GM18951 (cell line): ENCODE results near the gene LRIG2.
"Not testable (repeated sequence)": the region's sequence is repeated elsewhere in the genome, so short reads cannot be mapped to it uniquely, and the experiment has no call there.

Source experiments
- POLR2A ChIP-seq: IDR thresholded peaks from 4 replicates; pipeline ENCODE4 v1.6.1; 2011; ENCODE audit warnings: mild to moderate bottlenecking; ENCODE audit not compliant: insufficient read length, insufficient read depth; ENCODE audit errors: extremely low read depth
- in situ Hi-C: fragments of 300-500 bp; cut with MboI; formaldehyde crosslinking; loops from one replicate; pipeline ENCODE4 v1.12.0; 2022; ENCODE audit warnings: low sequenced_read_pairs, mixed read lengths, inconsistent platforms; ENCODE audit not compliant: unreplicated experiment

The LRIG2 gene

GRCh38 chr1:113072757-113073478 is at the start of gene LRIG2:
TSS of gene LRIG2 (plus strand) at chr1:113073198. CDS start at chr1:113073407, 209 bp downstream.
- TF ChIP-seq POLR2A, result peak; percentile 97
- in situ Hi-C loops, result no loop called here

GRCh38 chr1:113023316-113023715 is 49.7 kb upstream of the LRIG2 start:
- in situ Hi-C loops, result not testable (repeated sequence)

- in situ Hi-C loops, result loop anchor here (25.0 kb wide), 1 partner anchor 315 kb away; the partner anchor contains the start of genes PPM1J and RHOC
- TF ChIP-seq POLR2A, result no peak
These were observed 46.0 kb upstream of the LRIG2 start for GRCh38 chr1:113027007-113027406.

- in situ Hi-C loops, result loop anchor here (25.0 kb wide), 1 partner anchor 315 kb away; the partner anchor contains the start of genes PPM1J and RHOC
- TF ChIP-seq POLR2A, result no peak
These were observed 45.5 kb upstream of the LRIG2 start for GRCh38 chr1:113027449-113027848.

- in situ Hi-C loops, result loop anchor here (25.0 kb wide), 1 partner anchor 318 kb away; the partner anchor contains the start of genes PPM1J and RHOC
- TF ChIP-seq POLR2A, result no peak
These were observed 43.2 kb upstream of the LRIG2 start for GRCh38 chr1:113029822-113030221.

GRCh38 chr1:113031171-113031933 is 41.6 kb upstream of the LRIG2 start:
- in situ Hi-C loops, result loop anchor here (25.0 kb wide), 1 partner anchor 319 kb away; the partner anchor contains the start of genes PPM1J and RHOC
- no peak for TF ChIP-seq POLR2A

GRCh38 chr1:113035086-113035485 is 37.9 kb upstream of the LRIG2 start:
- in situ Hi-C loops, result loop anchor here (25.0 kb wide), 1 partner anchor 323 kb away; the partner anchor contains the start of genes PPM1J and RHOC
- TF ChIP-seq POLR2A, result no peak

- no peak for TF ChIP-seq POLR2A
- in situ Hi-C loops, result loop anchor here (25.0 kb wide), 1 partner anchor 324 kb away; the partner anchor contains the start of genes PPM1J and RHOC
These were observed 36.2 kb upstream of the LRIG2 start for GRCh38 chr1:113036639-113037321.

- no peak for TF ChIP-seq POLR2A
- in situ Hi-C loops, result loop anchor here (10.0 to 25.0 kb wide), 2 partner anchors 155 to 328 kb away; partner anchors contain the start of genes PPM1J and RHOC
These were observed 33.0 kb upstream of the LRIG2 start for GRCh38 chr1:113040041-113040440.

GRCh38 chr1:113040718-113041412 is 32.1 kb upstream of the LRIG2 start:
- in situ Hi-C loops, result loop anchor here (10.0 to 25.0 kb wide), 2 partner anchors 156 to 329 kb away; partner anchors contain the start of genes PPM1J and RHOC
- no peak for TF ChIP-seq POLR2A

- in situ Hi-C loops, result loop anchor here (10.0 to 25.0 kb wide), 2 partner anchors 157 to 329 kb away; partner anchors contain the start of genes PPM1J and RHOC
- TF ChIP-seq POLR2A, result no peak
These were observed 31.3 kb upstream of the LRIG2 start for GRCh38 chr1:113041569-113042284.

GRCh38 chr1:113042285-113043143 is 30.5 kb upstream of the LRIG2 start:
- in situ Hi-C loops, result loop anchor here (10.0 to 25.0 kb wide), 2 partner anchors 158 to 330 kb away; partner anchors contain the start of genes PPM1J and RHOC
- TF ChIP-seq POLR2A, result no peak

GRCh38 chr1:113043144-113043488 is 29.9 kb upstream of the LRIG2 start:
- in situ Hi-C loops, result loop anchor here (10.0 to 25.0 kb wide), 2 partner anchors 158 to 331 kb away; partner anchors contain the start of genes PPM1J and RHOC
